Measurements from ENCODE around the gene OR10A2. TPM values are rescaled to one million over a fixed set of nuclear protein-coding genes. Genes with fewer than 3 reads are reported as not detected.

Gene OR10A2, protein sequence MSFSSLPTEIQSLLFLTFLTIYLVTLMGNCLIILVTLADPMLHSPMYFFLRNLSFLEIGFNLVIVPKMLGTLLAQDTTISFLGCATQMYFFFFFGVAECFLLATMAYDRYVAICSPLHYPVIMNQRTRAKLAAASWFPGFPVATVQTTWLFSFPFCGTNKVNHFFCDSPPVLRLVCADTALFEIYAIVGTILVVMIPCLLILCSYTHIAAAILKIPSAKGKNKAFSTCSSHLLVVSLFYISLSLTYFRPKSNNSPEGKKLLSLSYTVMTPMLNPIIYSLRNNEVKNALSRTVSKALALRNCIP
- not detected for total RNA-seq

DNA sequence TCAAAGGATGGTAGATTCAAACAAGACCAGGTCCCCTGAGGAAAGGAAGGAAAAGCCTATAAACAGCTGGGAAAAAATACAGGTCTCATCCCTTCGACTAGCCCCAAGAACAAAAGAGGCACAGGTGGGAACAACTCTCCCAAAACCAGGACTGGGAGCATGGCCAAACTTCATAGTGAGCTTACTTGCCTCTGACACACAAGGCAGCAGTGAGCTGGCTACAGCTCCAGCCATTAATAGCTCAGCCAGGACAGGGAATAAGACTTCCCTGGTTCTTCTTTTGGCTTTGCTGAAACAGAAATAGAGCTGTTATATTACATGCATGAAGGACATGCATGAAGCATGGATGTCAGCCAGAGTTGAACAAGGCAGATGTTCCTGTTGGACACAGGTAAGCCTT, at the start of gene OR10A2:
Gene OR10A2 (plus strand): TSS at position 97 of the 400 bp plus-strand sequence. CDS start 6,698 bp downstream, outside the sequence.

DNA sequence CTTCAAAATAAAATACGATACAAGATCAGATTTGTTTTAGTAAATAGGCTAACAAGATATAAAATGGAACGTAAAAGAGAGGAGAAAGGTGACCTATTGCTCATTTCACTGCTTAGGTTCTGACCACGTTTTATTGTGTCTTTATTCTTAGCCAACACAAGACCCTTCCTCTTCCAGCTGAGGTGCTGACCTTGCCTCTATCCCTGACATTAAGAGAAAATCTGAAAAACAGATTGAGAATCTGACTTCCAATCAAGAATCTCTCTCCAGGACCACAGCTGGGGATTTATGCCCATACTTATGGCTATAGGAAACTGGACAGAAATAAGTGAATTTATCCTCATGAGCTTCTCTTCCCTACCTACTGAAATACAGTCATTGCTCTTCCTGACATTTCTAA, 17.5 kb upstream of the OR10A2 start, which contains the start of gene OR10A5:
Gene OR10A5 (plus strand): TSS at position 301 of the 400 bp plus-strand sequence. CDS start 0 bp downstream, at position 301.

DNA sequence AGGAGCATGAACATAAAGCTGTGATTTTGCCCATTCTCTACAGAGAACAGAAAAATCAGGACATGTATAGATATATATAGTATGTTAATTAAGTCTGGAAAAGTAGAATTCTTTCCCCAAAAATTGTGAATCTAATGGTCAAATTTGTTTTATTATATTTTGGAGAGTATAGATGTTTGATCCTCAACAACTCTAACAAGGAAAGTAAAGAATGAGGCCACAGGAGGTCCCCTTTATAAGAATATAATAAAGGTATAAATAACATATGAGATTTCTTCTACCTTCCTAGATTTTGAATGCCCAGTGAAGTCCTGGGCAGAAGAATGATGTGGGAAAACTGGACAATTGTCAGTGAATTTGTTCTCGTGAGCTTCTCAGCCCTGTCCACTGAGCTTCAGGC, 13.5 kb downstream of the OR10A2 start, which contains the start of gene OR10A4:
Gene OR10A4 (plus strand): TSS at position 301 of the 400 bp plus-strand sequence. CDS start 23 bp downstream, at position 324.

DNA sequence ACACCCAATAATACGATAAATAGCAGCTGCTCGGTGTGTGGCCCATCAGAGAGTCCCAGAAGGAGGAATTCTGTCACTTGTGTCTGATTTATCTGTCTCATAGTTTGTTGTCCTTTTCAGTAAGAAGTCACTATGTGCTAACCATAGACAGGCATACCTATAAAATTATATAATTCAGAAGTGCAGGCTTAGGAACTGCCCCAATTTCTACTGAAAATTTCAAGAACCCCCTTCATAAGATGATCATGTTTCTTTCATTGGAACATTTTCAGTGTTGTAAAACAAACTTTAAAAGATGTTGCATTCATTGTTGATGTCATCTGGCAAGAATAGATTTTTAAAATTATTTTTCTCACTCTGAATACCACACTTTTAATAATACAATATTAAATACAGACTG, 29.5 kb downstream of the OR10A2 start, which contains the start of gene OR2D2:
Gene OR2D2 (minus strand): TSS at position 101 of the 400 bp plus-strand sequence. CDS start 0 bp downstream, at position 101.

DNA sequence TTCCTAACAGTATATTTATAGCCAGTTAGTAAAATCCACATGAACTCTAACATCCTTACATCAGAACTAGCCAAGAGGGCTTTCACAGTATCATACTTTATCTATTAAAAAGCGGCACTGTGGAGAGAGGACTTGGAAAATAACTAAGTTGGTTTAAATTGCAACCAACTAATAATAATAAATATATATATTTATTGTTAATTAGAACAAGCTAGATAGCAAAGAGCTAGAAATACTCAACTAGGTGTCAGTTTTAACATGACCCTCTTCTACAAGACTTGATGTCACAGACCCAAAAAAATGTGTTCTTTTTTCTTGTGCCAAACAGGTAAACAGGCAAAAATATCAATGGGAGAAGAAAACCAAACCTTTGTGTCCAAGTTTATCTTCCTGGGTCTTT, 57.8 kb downstream of the OR10A2 start, which contains the start of gene OR2D3:
Gene OR2D3 (plus strand): TSS at position 301 of the 400 bp plus-strand sequence. CDS start 0 bp downstream, at position 301.

Other genes with a start within 250 kb of the OR10A2 start
- 16.8 TPM for gene TPP1, start 243.6 kb upstream of the OR10A2 start, total RNA-seq
- 48.4 TPM for gene DCHS1, start 207.2 kb upstream of the OR10A2 start, total RNA-seq
- 23.5 TPM for gene MRPL17, start 179.7 kb upstream of the OR10A2 start, total RNA-seq
- 1.4 TPM for gene OR2AG2, start 91.1 kb upstream of the OR10A2 start, total RNA-seq
- gene OR2AG1, start 80.0 kb upstream of the OR10A2 start, total RNA-seq = not detected
- 1.8 TPM for gene OR6A2, start 63.4 kb upstream of the OR10A2 start, total RNA-seq
- not detected for gene OR10A5, start 17.4 kb upstream of the OR10A2 start, total RNA-seq
- not detected for gene OR10A4, start 13.6 kb downstream of the OR10A2 start, total RNA-seq
- 1.4 TPM for gene OR2D2, start 29.4 kb downstream of the OR10A2 start, total RNA-seq
- not detected for gene OR2D3, start 57.9 kb downstream of the OR10A2 start, total RNA-seq
- gene ZNF215, start 63.4 kb downstream of the OR10A2 start, total RNA-seq = 3.5 TPM
- 14.1 TPM for gene ZNF214, start 157.3 kb downstream of the OR10A2 start, total RNA-seq
- gene NLRP14, start 157.4 kb downstream of the OR10A2 start, total RNA-seq = 0.92 TPM
- gene RBMXL2, start 225.9 kb downstream of the OR10A2 start, total RNA-seq = not detected

Data from diencephalon (tissue), 1 donor.